ENCODE results near the gene MINK1. TPM values are rescaled to one million over a fixed set of nuclear protein-coding genes. Genes with fewer than 3 reads are reported as not detected.

The MINK1 gene
- total and polyA plus RNA-seq, 10 of the 15 experiments (the other 5 are each of a cell fraction or from before 2014, with no cell fraction given) = 0.08 to 55.6 (median 15.0) TPM

DNA sequence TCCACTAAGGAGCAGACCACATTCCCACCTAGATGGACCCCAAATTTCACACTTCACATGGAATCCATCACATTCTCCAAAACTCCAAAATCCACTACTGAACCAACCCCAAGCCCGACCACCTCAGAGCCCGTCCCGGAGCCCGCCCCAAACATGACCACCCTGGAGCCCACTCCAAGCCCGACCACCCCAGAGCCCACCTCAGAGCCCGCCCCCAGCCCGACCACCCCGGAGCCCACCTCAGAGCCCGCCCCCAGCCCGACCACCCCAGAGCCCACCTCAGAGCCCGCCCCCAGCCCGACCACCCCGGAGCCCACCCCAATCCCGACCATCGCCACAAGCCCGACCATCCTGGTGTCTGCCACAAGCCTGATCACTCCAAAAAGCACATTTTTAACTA is 100.5 kb downstream of the MINK1 start (continued):
- TF ChIP-seq, protein P1, sequence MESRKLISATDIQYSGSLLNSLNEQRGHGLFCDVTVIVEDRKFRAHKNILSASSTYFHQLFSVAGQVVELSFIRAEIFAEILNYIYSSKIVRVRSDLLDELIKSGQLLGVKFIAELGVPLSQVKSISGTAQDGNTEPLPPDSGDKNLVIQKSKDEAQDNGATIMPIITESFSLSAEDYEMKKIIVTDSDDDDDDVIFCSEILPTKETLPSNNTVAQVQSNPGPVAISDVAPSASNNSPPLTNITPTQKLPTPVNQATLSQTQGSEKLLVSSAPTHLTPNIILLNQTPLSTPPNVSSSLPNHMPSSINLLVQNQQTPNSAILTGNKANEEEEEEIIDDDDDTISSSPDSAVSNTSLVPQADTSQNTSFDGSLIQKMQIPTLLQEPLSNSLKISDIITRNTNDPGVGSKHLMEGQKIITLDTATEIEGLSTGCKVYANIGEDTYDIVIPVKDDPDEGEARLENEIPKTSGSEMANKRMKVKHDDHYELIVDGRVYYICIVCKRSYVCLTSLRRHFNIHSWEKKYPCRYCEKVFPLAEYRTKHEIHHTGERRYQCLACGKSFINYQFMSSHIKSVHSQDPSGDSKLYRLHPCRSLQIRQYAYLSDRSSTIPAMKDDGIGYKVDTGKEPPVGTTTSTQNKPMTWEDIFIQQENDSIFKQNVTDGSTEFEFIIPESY (IDR thresholded peaks at IDR 0.05) = no peak
- TF ChIP-seq, protein P2, sequence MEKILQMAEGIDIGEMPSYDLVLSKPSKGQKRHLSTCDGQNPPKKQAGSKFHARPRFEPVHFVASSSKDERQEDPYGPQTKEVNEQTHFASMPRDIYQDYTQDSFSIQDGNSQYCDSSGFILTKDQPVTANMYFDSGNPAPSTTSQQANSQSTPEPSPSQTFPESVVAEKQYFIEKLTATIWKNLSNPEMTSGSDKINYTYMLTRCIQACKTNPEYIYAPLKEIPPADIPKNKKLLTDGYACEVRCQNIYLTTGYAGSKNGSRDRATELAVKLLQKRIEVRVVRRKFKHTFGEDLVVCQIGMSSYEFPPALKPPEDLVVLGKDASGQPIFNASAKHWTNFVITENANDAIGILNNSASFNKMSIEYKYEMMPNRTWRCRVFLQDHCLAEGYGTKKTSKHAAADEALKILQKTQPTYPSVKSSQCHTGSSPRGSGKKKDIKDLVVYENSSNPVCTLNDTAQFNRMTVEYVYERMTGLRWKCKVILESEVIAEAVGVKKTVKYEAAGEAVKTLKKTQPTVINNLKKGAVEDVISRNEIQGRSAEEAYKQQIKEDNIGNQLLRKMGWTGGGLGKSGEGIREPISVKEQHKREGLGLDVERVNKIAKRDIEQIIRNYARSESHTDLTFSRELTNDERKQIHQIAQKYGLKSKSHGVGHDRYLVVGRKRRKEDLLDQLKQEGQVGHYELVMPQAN (conservative IDR thresholded peaks at IDR 0.05) = no peak

DNA sequence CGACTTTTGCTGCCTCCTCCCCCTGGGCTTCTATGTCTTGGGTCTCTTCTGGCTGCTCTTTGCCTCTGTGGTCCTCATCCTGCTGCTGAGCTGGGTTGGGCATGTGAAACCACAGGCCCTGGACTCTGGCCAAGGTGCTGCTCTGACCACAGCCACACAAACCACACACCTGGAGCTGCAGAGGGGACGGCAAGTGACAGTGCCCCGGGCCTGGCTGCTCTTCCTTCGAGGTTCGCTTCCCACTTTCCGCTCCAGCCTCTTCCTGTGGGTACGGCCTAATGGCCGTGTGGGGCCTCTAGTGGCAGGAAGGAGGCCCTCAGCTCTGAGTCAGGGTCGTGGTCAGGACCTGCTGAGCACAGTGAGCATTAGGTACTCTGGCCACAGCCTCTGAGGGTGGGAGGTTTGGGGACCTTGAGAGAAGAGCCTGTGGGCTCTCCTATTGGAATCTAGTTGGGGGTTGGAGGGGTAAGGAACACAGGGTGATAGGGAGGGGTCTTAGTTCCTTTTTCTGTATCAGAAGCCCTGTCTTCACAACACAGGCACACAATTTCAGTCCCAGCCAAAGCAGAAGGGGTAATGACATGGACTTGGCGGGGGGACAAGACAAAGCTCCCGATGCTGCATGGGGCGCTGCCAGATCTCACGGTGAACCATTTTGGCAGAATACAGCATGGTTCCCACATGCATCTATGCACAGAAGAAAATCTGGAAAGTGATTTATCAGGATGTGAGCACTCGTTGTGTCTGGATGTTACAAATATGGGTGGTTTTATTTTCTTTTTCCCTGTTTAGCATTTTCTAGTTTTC is 101.2 kb downstream of the MINK1 start:
- H3K4me3 ChIP-seq = peak overlapping the region; percentile 42; the same call in 1 of the 2 replicates
- H4K20me1 ChIP-seq (ENCODE audit: control insufficient read depth, insufficient read depth) = no peaks in the 10 kb centered on the region
- DNase-seq (ENCODE audit: low read depth, low spot score) (no peak), ATAC-seq (peak; percentile 80), FAIRE-seq (no peak)
- H3K9ac ChIP-seq (ENCODE audit: control insufficient read depth, insufficient read depth, low read length) = no peak overlapping the region
- H3K4me1 ChIP-seq (ENCODE audit: control insufficient read depth, insufficient read depth, low read length) = peaks cover 32% of the 10 kb centered on the region
- CTCF ChIA-PET = interaction anchor here (0.6 to 1.3 kb wide), 3 partner anchors 25 to 1501 kb away, joined by 3 to 5 read pairs (median 4); partner anchors contain the start of gene SPAG7
- H2AFZ ChIP-seq (ENCODE audit: control insufficient read depth, low read depth, low read length) = no peak overlapping the region
- H3K4me2 ChIP-seq (ENCODE audit: control insufficient read depth, insufficient read depth) = peak overlapping the region; percentile 56
- RAD21 ChIA-PET (ENCODE audit: unreplicated experiment) = interaction anchor here (0.5 to 1.2 kb wide), 2 partner anchors 33 to 83 kb away, joined by 3 to 4 read pairs; partner anchors contain the start of gene SPAG7
- BruUV-seq (replicated peaks) = no TSS peak
- POLR2A ChIA-PET = interaction anchor here (0.7 to 1.3 kb wide), 2 partner anchors 21 to 198 kb away, joined by 3 read pairs; no protein-coding TSS in a partner anchor
- H3K36me3 ChIP-seq (ENCODE audit: control insufficient read depth in 2 of 2, insufficient read depth in 2 of 2, low read length in 1 of 2) = peaks cover 4 to 14% of the 10 kb centered on the region in 2 experiments; a peak in 3 of 4 replicates
- intact Hi-C loops (cut with micrococcal nuclease; ENCODE audit: unreplicated experiment) = no loop called here
- no peak overlapping the region for H3K27ac ChIP-seq (ENCODE audit: control insufficient read depth, insufficient read depth)
- H3K9me3 ChIP-seq (replicated peaks; ENCODE audit: control insufficient read depth, insufficient read depth, low read length) = no peaks in the 10 kb centered on the region
- no peaks in the 10 kb centered on the region for H3K27me3 ChIP-seq (replicated peaks in 1 of 2; ENCODE audit: control insufficient read depth in 2 of 2, insufficient read depth in 2 of 2, low read length in 1 of 2)
- in situ Hi-C loops (cut with MboI) = no loop called here
- H3K79me2 ChIP-seq (ENCODE audit: control insufficient read depth, insufficient read depth, low read length) = peaks cover 16% of the 10 kb centered on the region
- SMC1A ChIA-PET (ENCODE audit: uncharacterized antibody, unreplicated experiment) = interaction anchor here (1.2 kb wide), 1 partner anchor 32 kb away, joined by 3 read pairs; no protein-coding TSS in a partner anchor
- 27% methylated on average over 14 of the region's 14 CpGs for WGBS (ENCODE audit: insufficient coverage, insufficient replicate concordance, low lambda C conversion rate, missing lambda C conversion rate)
- TF ChIP-seq RAD21 (IDR thresholded peaks at IDR 0.05; ENCODE audit: insufficient read depth, low read depth, low read length) = peak; percentile 24; the same call in 1 of the 2 replicates
- no peak for TF ChIP-seq NFYB (IDR thresholded peaks at IDR 0.05; ENCODE audit: insufficient read depth, low read depth, low read length)
- no peak for TF ChIP-seq MYC (IDR thresholded peaks at IDR 0.05; ENCODE audit: insufficient read depth, insufficient read length, insufficient replicate concordance, low read length, severe bottlenecking)
- TF ChIP-seq CEBPB (IDR thresholded peaks at IDR 0.05; ENCODE audit: borderline replicate concordance in 1 of 2, low read depth in 2 of 2, low read length in 2 of 2) = no peak
- TF ChIP-seq BMI1 (IDR thresholded peaks at IDR 0.05; ENCODE audit: borderline replicate concordance) = no peak
- no peak; a peak in 1 of 3 replicates for TF ChIP-seq EGR1 (IDR thresholded peaks at IDR 0.05; ENCODE audit: borderline replicate concordance in 1 of 2, low read depth in 2 of 2, low read length in 2 of 2)
- TF ChIP-seq RUNX3 (IDR thresholded peaks at IDR 0.05; ENCODE audit: low read length) = peak; percentile 96
- TF ChIP-seq, protein P3, sequence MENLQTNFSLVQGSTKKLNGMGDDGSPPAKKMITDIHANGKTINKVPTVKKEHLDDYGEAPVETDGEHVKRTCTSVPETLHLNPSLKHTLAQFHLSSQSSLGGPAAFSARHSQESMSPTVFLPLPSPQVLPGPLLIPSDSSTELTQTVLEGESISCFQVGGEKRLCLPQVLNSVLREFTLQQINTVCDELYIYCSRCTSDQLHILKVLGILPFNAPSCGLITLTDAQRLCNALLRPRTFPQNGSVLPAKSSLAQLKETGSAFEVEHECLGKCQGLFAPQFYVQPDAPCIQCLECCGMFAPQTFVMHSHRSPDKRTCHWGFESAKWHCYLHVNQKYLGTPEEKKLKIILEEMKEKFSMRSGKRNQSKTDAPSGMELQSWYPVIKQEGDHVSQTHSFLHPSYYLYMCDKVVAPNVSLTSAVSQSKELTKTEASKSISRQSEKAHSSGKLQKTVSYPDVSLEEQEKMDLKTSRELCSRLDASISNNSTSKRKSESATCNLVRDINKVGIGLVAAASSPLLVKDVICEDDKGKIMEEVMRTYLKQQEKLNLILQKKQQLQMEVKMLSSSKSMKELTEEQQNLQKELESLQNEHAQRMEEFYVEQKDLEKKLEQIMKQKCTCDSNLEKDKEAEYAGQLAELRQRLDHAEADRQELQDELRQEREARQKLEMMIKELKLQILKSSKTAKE (IDR thresholded peaks at IDR 0.05; ENCODE audit: low read depth, poor library complexity, severe bottlenecking) = no peak
- TF ChIP-seq IKZF2 (IDR thresholded peaks at IDR 0.05) = peak; percentile 65 to 67; a peak in 2 of 4 replicates
- no peak for TF ChIP-seq NR2C2 (IDR thresholded peaks at IDR 0.05; ENCODE audit: borderline replicate concordance, control insufficient read depth, insufficient read length, low read depth)
- no peak for TF ChIP-seq CREB1 (IDR thresholded peaks at IDR 0.05; ENCODE audit: low read depth)
- TF ChIP-seq MXI1 (IDR thresholded peaks at IDR 0.05; ENCODE audit: low read depth, low read length) = no peak
